ENCODE results near the gene GNAO1. TPM values are rescaled to one million over a fixed set of nuclear protein-coding genes. Genes with fewer than 3 reads are reported as not detected.

The GNAO1 gene
- total RNA-seq, 1 donor from 2014 or later = 250 TPM

GRCh38 chr16:56360117-56361008, 169.1 kb downstream of the GNAO1 start:
- peaks cover 17% of the 10 kb centered on the region for H3K27me3 Mint-ChIP-seq (ENCODE audit: unreplicated experiment)
- H3K4me3 Mint-ChIP-seq (ENCODE audit: unreplicated experiment) = peak overlapping the region; percentile 43
- DNase-seq = no peak
- peaks cover 12% of the 10 kb centered on the region for H3K9me3 Mint-ChIP-seq (ENCODE audit: unreplicated experiment)
- H3K36me3 Mint-ChIP-seq (ENCODE audit: unreplicated experiment) = no peaks in the 10 kb centered on the region
- TF ChIP-seq CTCF (IDR thresholded peaks at IDR 0.05; ENCODE audit: partially characterized antibody, unreplicated experiment) = no peak
- peaks cover 28% of the 10 kb centered on the region for H3K4me1 Mint-ChIP-seq (ENCODE audit: low read depth, unreplicated experiment)
- no peak overlapping the region for H3K27ac Mint-ChIP-seq (ENCODE audit: unreplicated experiment)

- no peak overlapping the region for H3K4me3 Mint-ChIP-seq (ENCODE audit: unreplicated experiment)
- H3K4me1 Mint-ChIP-seq (ENCODE audit: low read depth, unreplicated experiment) = peaks cover 19% of the 10 kb centered on the region
- H3K27me3 Mint-ChIP-seq (ENCODE audit: unreplicated experiment) = peaks cover 7% of the 10 kb centered on the region
Measured at GRCh38 chr16:56362057-56362655, 170.9 kb downstream of the GNAO1 start.

GRCh38 chr16:56362706-56363105, 171.4 kb downstream of the GNAO1 start:
- H3K27me3 Mint-ChIP-seq (ENCODE audit: unreplicated experiment) = peaks cover 7% of the 10 kb centered on the region
- TF ChIP-seq CTCF (IDR thresholded peaks at IDR 0.05; ENCODE audit: partially characterized antibody, unreplicated experiment) = no peak
- no peak for DNase-seq
- H3K4me3 Mint-ChIP-seq (ENCODE audit: unreplicated experiment) = no peak overlapping the region
- peaks cover 5% of the 10 kb centered on the region for H3K9me3 Mint-ChIP-seq (ENCODE audit: unreplicated experiment)
- peaks cover 22% of the 10 kb centered on the region for H3K4me1 Mint-ChIP-seq (ENCODE audit: low read depth, unreplicated experiment)
- H3K36me3 Mint-ChIP-seq (ENCODE audit: unreplicated experiment) = no peaks in the 10 kb centered on the region
- H3K27ac Mint-ChIP-seq (ENCODE audit: unreplicated experiment) = no peak overlapping the region

More at GRCh38 chr16:56362057-56362655, 170.9 kb downstream of the GNAO1 start:
- no peak for TF ChIP-seq CTCF (IDR thresholded peaks at IDR 0.05; ENCODE audit: partially characterized antibody, unreplicated experiment)
- Mint-ChIP-seq H3K27ac (ENCODE audit: unreplicated experiment) (peak overlapping the region; percentile 12), H3K9me3 (ENCODE audit: unreplicated experiment) (peaks cover 5% of the 10 kb centered on the region), H3K36me3 (ENCODE audit: unreplicated experiment) (no peaks in the 10 kb centered on the region)
- no peak for DNase-seq

GRCh38 chr16:56363181-56363716, 172.0 kb downstream of the GNAO1 start:
- Mint-ChIP-seq H3K9me3 (ENCODE audit: unreplicated experiment) (peaks cover 5% of the 10 kb centered on the region), H3K4me1 (ENCODE audit: low read depth, unreplicated experiment) (peaks cover 22% of the 10 kb centered on the region), H3K4me3 (ENCODE audit: unreplicated experiment) (no peak overlapping the region), H3K36me3 (ENCODE audit: unreplicated experiment) (no peaks in the 10 kb centered on the region), H3K27me3 (ENCODE audit: unreplicated experiment) (peaks cover 7% of the 10 kb centered on the region), H3K27ac (ENCODE audit: unreplicated experiment) (no peak overlapping the region)
- TF ChIP-seq CTCF (IDR thresholded peaks at IDR 0.05; ENCODE audit: partially characterized antibody, unreplicated experiment) = no peak
- DNase-seq = no peak
